ENCODE measurements around the gene APBB3.
A peak's percentile ranks its signal among the peaks of the same experiment; 100 is the strongest.
"Not testable (repeated sequence)": the region's sequence is repeated elsewhere in the genome, so short reads cannot be mapped to it uniquely, and the experiment has no call there.

The APBB3 gene

GRCh38 chr5:140564196-140565023, at the start of gene APBB3, which contains the start of gene SLC35A4:
Gene APBB3, minus strand, starts transcription at chr5:140564598. Its CDS starts 353 bp downstream, at chr5:140564245.
Gene SLC35A4, plus strand, starts transcription at chr5:140564828. Its CDS starts 2,342 bp downstream, at chr5:140567170.
- peak; percentile 95 for DNase-seq (ENCODE audit: low read depth)

- no peak for DNase-seq (ENCODE audit: low read depth)
These were observed 46.7 kb upstream of the APBB3 start for GRCh38 chr5:140611020-140611521.

- no peak for DNase-seq (ENCODE audit: low read depth)
These were observed 44.7 kb upstream of the APBB3 start for GRCh38 chr5:140609126-140609525.

GRCh38 chr5:140608722-140609121, 44.3 kb upstream of the APBB3 start:
- DNase-seq (ENCODE audit: low read depth), result no peak

- DNase-seq (ENCODE audit: low read depth), result no peak
These were observed 42.6 kb upstream of the APBB3 start for GRCh38 chr5:140607031-140607430.

- no peak for DNase-seq (ENCODE audit: low read depth)
These were observed 41.5 kb upstream of the APBB3 start for GRCh38 chr5:140605879-140606278.

- no peak for DNase-seq (ENCODE audit: low read depth)
These were observed 39.3 kb upstream of the APBB3 start for GRCh38 chr5:140603734-140604133.

- not testable (repeated sequence) for DNase-seq (ENCODE audit: low read depth)
These were observed 39.0 kb upstream of the APBB3 start for GRCh38 chr5:140603446-140603698.

- DNase-seq (ENCODE audit: low read depth), result no peak
These were observed 37.7 kb upstream of the APBB3 start for GRCh38 chr5:140602147-140602546.

- DNase-seq (ENCODE audit: low read depth), result no peak
These were observed 35.7 kb upstream of the APBB3 start for GRCh38 chr5:140600096-140600495.

GRCh38 chr5:140598836-140599235, 34.4 kb upstream of the APBB3 start:
- DNase-seq (ENCODE audit: low read depth), result no peak

GRCh38 chr5:140596321-140596741, 31.9 kb upstream of the APBB3 start:
- DNase-seq (ENCODE audit: low read depth), result no peak

GRCh38 chr5:140595538-140596300, 31.3 kb upstream of the APBB3 start:
- no peak for DNase-seq (ENCODE audit: low read depth)

GRCh38 chr5:140594169-140594568, 29.8 kb upstream of the APBB3 start:
- no peak for DNase-seq (ENCODE audit: low read depth)

GRCh38 chr5:140593070-140593469, 28.7 kb upstream of the APBB3 start:
- not testable (repeated sequence) for DNase-seq (ENCODE audit: low read depth)

- DNase-seq (ENCODE audit: low read depth), result no peak
These were observed 27.5 kb upstream of the APBB3 start for GRCh38 chr5:140591747-140592372.

- no peak for DNase-seq (ENCODE audit: low read depth)
These were observed 26.5 kb upstream of the APBB3 start for GRCh38 chr5:140590861-140591260.

- no peak for DNase-seq (ENCODE audit: low read depth)
These were observed 24.1 kb upstream of the APBB3 start for GRCh38 chr5:140588311-140589070.

- DNase-seq (ENCODE audit: low read depth), result no peak
These were observed 23.1 kb upstream of the APBB3 start for GRCh38 chr5:140587495-140587894.

- not testable (repeated sequence) for DNase-seq (ENCODE audit: low read depth)
These were observed 14.9 kb upstream of the APBB3 start for GRCh38 chr5:140579188-140579747.

- no peak for DNase-seq (ENCODE audit: low read depth)
These were observed 12.4 kb upstream of the APBB3 start for GRCh38 chr5:140576776-140577201.

GRCh38 chr5:140575309-140575708, 10.9 kb upstream of the APBB3 start:
- DNase-seq (ENCODE audit: low read depth), result no peak
